PC-3 (cell line): ENCODE measurements around the gene JAKMIP1. TPM values are rescaled to one million over a fixed set of nuclear protein-coding genes. Genes with fewer than 3 reads are reported as not detected.

Experiments used
- ATAC-seq: fragments of 200-7000 bp; cut with Tn5 transposase; 2 replicates; pipeline ENCODE4 v1.9.1; 2020; ENCODE audit warnings: mild to moderate bottlenecking, moderate library complexity
- BruUV-seq: library from RNA; stranded (reverse); fragments of 400-500 nt; replicated peaks from 2 replicates; lab custom pipeline; 2021; lab: Mats Ljungman, UMichigan
- CTCF ChIA-PET: fragments of 300-600 bp; sonication (Branson Sonifier 250); formaldehyde crosslinking; loops from one replicate; lab custom pipeline; 2022; ENCODE audit warnings: antibody characterized with exemption; lab: Charles Lee
- POLR2A ChIA-PET: fragments of 300-600 bp; sonication (Branson Sonifier 250); formaldehyde crosslinking; loops from one replicate; lab custom pipeline; 2022; ENCODE audit warnings: antibody characterized with exemption; ENCODE audit not compliant: unreplicated experiment; lab: Charles Lee
- DNase-seq: peaks from one replicate; pipeline ENCODE4 v3.0.0-alpha.2; 2015
- H2AFZ ChIP-seq: fragments of 300-600 bp; sonication (generic); 2 replicates; pipeline ENCODE4 v1.6.0; 2016; ENCODE audit warnings: antibody characterized with exemption, low read length
- H3F3A ChIP-seq: fragments of 300-600 bp; sonication (generic); one replicate; pipeline ENCODE4 v1.6.0; 2017; ENCODE audit warnings: antibody characterized with exemption, low read length, control low read depth, mild to moderate bottlenecking; ENCODE audit not compliant: unreplicated experiment
- H3K27ac ChIP-seq: fragments of 300-600 bp; sonication (generic); 2 replicates; pipeline ENCODE4 v1.5.1; 2016; ENCODE audit warnings: mild to moderate bottlenecking, low read length
- H3K27me3 ChIP-seq: fragments of 300-600 bp; sonication (generic); 2 replicates; pipeline ENCODE4 v1.6.1; 2016; ENCODE audit warnings: low read length, mixed read lengths
- H3K36me3 ChIP-seq: fragments of 300-600 bp; sonication (generic); 2 replicates; pipeline ENCODE4 v1.6.1; 2016; ENCODE audit warnings: low read depth, mixed run types, low read length, mixed read lengths
- H3K4me1 ChIP-seq: fragments of 300-600 bp; sonication (generic); 2 replicates; pipeline ENCODE4 v1.5.1; 2016; ENCODE audit warnings: low read length; ENCODE audit not compliant: insufficient read depth
- H3K4me2 ChIP-seq: fragments of 300-600 bp; sonication (generic); 2 replicates; pipeline ENCODE4 v1.6.0; 2016; ENCODE audit warnings: low read length
- H3K4me3 ChIP-seq: fragments of 300-600 bp; sonication (generic); 2 replicates; pipeline ENCODE4 v1.5.1; 2016; ENCODE audit warnings: mild to moderate bottlenecking, low read length, mixed read lengths
- H3K79me2 ChIP-seq: fragments of 300-600 bp; sonication (generic); 2 replicates; pipeline ENCODE4 v1.6.1; 2017; ENCODE audit warnings: low read length, mixed read lengths
- H3K9ac ChIP-seq: fragments of 300-600 bp; sonication (generic); 2 replicates; pipeline ENCODE4 v1.6.0; 2016; ENCODE audit warnings: mild to moderate bottlenecking, low read length
- H3K9me2 ChIP-seq: fragments of 300-600 bp; sonication (generic); replicated peaks from 2 replicates; pipeline ENCODE4 v1.6.1; 2016; ENCODE audit warnings: mixed run types, low read length, mixed read lengths
- H3K9me3 ChIP-seq: fragments of 300-600 bp; sonication (generic); 2 replicates; pipeline ENCODE4 v1.6.1; 2016; ENCODE audit warnings: low read length, mixed read lengths
- H4K20me1 ChIP-seq: fragments of 300-600 bp; sonication (generic); 2 replicates; pipeline ENCODE4 v1.6.1; 2016; ENCODE audit warnings: low read length, mixed read lengths
- EZH2 ChIP-seq: fragments of 300-600 bp; sonication (generic); IDR thresholded peaks from one replicate; pipeline ENCODE4 v1.6.1; 2017; ENCODE audit warnings: antibody characterized with exemption, mild to moderate bottlenecking, low read length; ENCODE audit not compliant: unreplicated experiment
- EZH2phosphoT487 ChIP-seq: fragments of 300-600 bp; sonication (generic); IDR thresholded peaks from 2 replicates; pipeline ENCODE4 v1.6.1; 2018; ENCODE audit warnings: mild to moderate bottlenecking, antibody characterized with exemption, low read length, borderline replicate concordance
- intact Hi-C: fragments of 100-400 bp; cut with micrococcal nuclease; formaldehyde crosslinking; loops from 2 replicates; pipeline ENCODE4 v1.9.0; 2023
- total RNA-seq: library from RNA; depleted of rRNA; stranded (reverse); fragments of >200 nt; gene quantifications from 2 replicates; pipeline ENCODE4 v1.2.3, GENCODE V29; 2014
- TF ChIP-seq, protein P1 (sequence below): fragments of 300-600 bp; sonication (generic); conservative IDR thresholded peaks from 2 replicates; pipeline ENCODE4 v1.5.1; 2017; ENCODE audit warnings: antibody characterized with exemption, low read depth, mild to moderate bottlenecking, low read length

Gene JAKMIP1
- total RNA-seq, 1 experiment from 2014 or later, result 0.04 TPM

DNA sequence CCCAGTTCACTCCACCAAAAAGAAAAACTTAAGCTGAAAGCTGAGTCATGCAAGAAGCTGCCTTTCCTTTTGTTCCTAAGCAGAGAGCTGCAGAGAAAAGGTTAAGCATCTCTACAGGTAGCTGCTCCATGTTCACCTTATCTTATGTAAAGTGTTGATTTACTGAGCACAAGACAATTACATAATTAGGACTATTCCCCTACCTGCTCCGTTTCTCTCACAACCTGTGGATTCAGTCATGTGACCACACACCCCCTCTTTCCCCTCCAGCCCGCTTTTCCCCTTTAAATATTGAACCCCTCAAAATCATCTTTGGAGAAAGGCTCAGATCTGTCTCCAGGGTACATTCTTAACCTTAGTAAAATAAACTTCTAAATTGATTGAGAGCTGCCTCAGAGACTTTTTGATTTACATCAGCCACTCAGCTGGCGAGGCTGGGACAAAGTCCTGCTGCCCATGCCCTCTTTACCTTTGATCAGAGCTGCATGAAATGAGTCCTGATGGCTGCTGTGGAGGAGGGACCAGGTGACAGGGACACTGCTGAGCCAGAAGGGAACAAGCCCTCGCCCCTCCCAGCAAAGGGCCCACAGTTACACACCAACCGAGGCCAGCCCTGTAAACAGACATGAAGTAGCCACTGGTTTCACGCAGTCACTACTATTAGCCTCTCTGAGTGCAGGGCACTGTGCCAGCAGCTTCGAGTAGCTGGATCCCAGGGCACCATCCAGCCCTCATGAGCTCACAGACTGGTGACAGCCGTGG lies 128.2 kb downstream of the JAKMIP1 start:
- Histone ChIP-seq H3K79me2 (no peaks in the 10 kb centered on the region), H3K27me3 (peaks cover 19% of the 10 kb centered on the region; the same call in 1 of the 2 replicates), H3K27ac (no peak overlapping the region), H3K4me2 (no peak overlapping the region), H3F3A (no peaks in the 10 kb centered on the region), H3K9me2 (no peaks in the 10 kb centered on the region), H3K4me3 (no peak overlapping the region), H3K9me3 (no peaks in the 10 kb centered on the region), H3K9ac (no peak overlapping the region), H4K20me1 (no peaks in the 10 kb centered on the region), H3K36me3 (no peaks in the 10 kb centered on the region), H2AFZ (no peak overlapping the region), H3K4me1 (no peaks in the 10 kb centered on the region)
- TF ChIP-seq, protein P1, sequence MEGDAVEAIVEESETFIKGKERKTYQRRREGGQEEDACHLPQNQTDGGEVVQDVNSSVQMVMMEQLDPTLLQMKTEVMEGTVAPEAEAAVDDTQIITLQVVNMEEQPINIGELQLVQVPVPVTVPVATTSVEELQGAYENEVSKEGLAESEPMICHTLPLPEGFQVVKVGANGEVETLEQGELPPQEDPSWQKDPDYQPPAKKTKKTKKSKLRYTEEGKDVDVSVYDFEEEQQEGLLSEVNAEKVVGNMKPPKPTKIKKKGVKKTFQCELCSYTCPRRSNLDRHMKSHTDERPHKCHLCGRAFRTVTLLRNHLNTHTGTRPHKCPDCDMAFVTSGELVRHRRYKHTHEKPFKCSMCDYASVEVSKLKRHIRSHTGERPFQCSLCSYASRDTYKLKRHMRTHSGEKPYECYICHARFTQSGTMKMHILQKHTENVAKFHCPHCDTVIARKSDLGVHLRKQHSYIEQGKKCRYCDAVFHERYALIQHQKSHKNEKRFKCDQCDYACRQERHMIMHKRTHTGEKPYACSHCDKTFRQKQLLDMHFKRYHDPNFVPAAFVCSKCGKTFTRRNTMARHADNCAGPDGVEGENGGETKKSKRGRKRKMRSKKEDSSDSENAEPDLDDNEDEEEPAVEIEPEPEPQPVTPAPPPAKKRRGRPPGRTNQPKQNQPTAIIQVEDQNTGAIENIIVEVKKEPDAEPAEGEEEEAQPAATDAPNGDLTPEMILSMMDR, result no peak
- TF ChIP-seq EZH2phosphoT487 (no peak), EZH2 (no peak)
- DNase-seq (no peak), ATAC-seq (no peak)
- intact Hi-C loops, result no loop called here
- no TSS peak for BruUV-seq
- CTCF ChIA-PET, result no interaction called here
- POLR2A ChIA-PET, result no interaction called here

DNA sequence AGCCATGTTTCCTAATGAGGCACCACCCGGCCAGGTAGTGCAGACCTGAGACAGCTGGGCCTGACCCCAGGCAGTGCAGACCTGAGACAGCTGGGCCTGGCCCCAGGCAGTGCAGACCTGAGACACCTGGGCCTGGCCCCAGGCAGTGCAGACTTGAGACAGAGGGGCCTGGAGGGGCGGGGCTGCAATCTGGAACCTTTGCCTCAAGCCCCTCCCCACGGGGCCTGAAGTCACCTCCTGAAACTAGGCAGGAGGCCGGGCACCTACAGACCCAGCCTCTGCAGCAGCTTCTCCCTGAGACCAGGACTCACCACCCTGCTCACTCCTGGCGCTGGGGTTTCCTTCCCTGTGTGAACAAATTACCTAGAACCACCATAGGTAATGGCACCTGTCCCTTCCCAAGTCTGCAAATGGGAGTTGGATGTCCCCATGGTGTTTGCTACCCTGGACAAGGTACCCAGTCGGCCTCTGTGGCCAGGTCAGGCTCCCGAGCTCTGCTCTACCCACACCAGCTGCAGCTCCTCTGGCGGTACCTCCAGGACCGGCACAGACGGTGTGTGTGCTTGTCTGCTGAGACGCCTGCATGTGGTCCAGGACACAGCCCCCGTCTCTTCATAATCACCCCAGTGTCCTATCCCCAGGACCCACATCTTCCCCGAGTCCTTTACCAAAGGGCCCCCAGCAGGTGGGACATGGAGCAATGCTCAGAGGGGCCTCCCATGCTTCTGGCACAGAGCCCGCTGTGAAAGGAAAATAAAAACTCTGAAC lies 129.0 kb downstream of the JAKMIP1 start:
- no peaks in the 10 kb centered on the region for H3K4me1 ChIP-seq
- no peak for DNase-seq
- intact Hi-C loops, result no loop called here
- no peak for ATAC-seq
- H3K9me2 ChIP-seq, result no peaks in the 10 kb centered on the region
- POLR2A ChIA-PET, result no interaction called here
- no peaks in the 10 kb centered on the region for H3F3A ChIP-seq
- H4K20me1 ChIP-seq, result no peaks in the 10 kb centered on the region
- H3K27me3 ChIP-seq, result peaks cover 23% of the 10 kb centered on the region
- H3K4me2 ChIP-seq, result no peak overlapping the region
- no peak overlapping the region for H3K9ac ChIP-seq
- no peak overlapping the region for H3K27ac ChIP-seq
- TF ChIP-seq EZH2 (no peak), EZH2phosphoT487 (no peak)
- TF ChIP-seq, protein P1, result no peak
- H3K36me3 ChIP-seq, result no peaks in the 10 kb centered on the region
- no peak overlapping the region for H3K4me3 ChIP-seq
- H3K79me2 ChIP-seq, result no peaks in the 10 kb centered on the region
- no peak overlapping the region for H2AFZ ChIP-seq
- no peaks in the 10 kb centered on the region for H3K9me3 ChIP-seq
- CTCF ChIA-PET, result no interaction called here
- BruUV-seq, result no TSS peak
